Upper lobe of left lung (tissue), 6 donors: Measurements from ENCODE around the gene TCP11. TPM values are rescaled to one million over a fixed set of nuclear protein-coding genes. Genes with fewer than 3 reads are reported as not detected.
A peak's percentile ranks its signal among the peaks of the same experiment; 100 is the strongest.

Source experiments
- ATAC-seq, 2 donors: fragments of 200-7000 bp; cut with Tn5 transposase; one replicate each; pipeline ENCODE4 v1.9.1; 2022; ENCODE audit warnings: mild to moderate bottlenecking in 2 of 2, moderate library complexity in 2 of 2; ENCODE audit not compliant: low FRiP score in 2 of 2
- DNase-seq, 2 donors: peaks; one replicate each; pipeline ENCODE4 v3.0.0-alpha.2; 2019 to 2020
- H3K27ac ChIP-seq, 4 donors: fragments of 200-600 bp; sonication (generic); one replicate each; pipeline ENCODE4 v1.5.1; 2016 to 2019
- H3K27me3 ChIP-seq, 4 donors: fragments of 200-600 bp; sonication (generic); one replicate each; pipeline ENCODE4 v1.5.1; 2017 to 2019
- H3K36me3 ChIP-seq, 4 donors: fragments of 200-600 bp; sonication (generic); one replicate each; pipeline ENCODE4 v1.5.1; 2016 to 2019
- H3K4me1 ChIP-seq, 4 donors: fragments of 200-600 bp; sonication (generic); one replicate each; pipeline ENCODE4 v1.5.1; 2018 to 2019
- H3K4me3 ChIP-seq, 4 donors: fragments of 200-600 bp; sonication (generic); one replicate each; pipeline ENCODE4 v1.5.1; 2017 to 2019; ENCODE audit warnings: mild to moderate bottlenecking in 2 of 4, moderate library complexity in 1 of 4
- H3K9me3 ChIP-seq, 4 donors: fragments of 200-600 bp; sonication (generic); one replicate each; pipeline ENCODE4 v1.5.1; 2018 to 2019
- CTCF ChIP-seq, 6 experiments: fragments of 450-650 bp in 4 of 6; fragments of 200-600 bp in 2 of 6; sonication (generic) in 2 of 6; IDR thresholded peaks; one replicate each; pipeline ENCODE4 v1.5.1; 2016 to 2019; ENCODE audit warnings: antibody characterized with exemption in 6 of 6
- EP300 ChIP-seq, 4 donors: sonication (generic); formaldehyde crosslinking; IDR thresholded peaks; one replicate each; pipeline ENCODE4 v1.5.1; 2017; ENCODE audit warnings: antibody characterized with exemption in 4 of 4, control low read depth in 2 of 4
- POLR2A ChIP-seq, 4 donors: fragments of 450-650 bp; IDR thresholded peaks; one replicate each; pipeline ENCODE4 v1.5.1; 2016 to 2017; ENCODE audit warnings: antibody characterized with exemption in 4 of 4, mild to moderate bottlenecking in 2 of 4
- POLR2AphosphoS5 ChIP-seq, 2 donors: sonication (generic); formaldehyde crosslinking; IDR thresholded peaks; one replicate each; pipeline ENCODE4 v1.5.1; 2017; ENCODE audit warnings: antibody characterized with exemption in 2 of 2
- WGBS, 2 donors: methylation state at CpG; one replicate each; pipeline ENCODE4 v1.1.5; 2017 to 2018; 5-methylcytosine and 5-hydroxymethylcytosine counted together
- small RNA-seq, 4 donors: library from RNA; depleted of rRNA; stranded (forward); fragments of <200 nt; gene quantifications; one replicate each; pipeline ENCODE3, GENCODE V24; 2016
- total RNA-seq, 6 donors: library from RNA; depleted of rRNA in 4 of 6; stranded (reverse); fragments of >200 nt in 4 of 6; gene quantifications; one replicate each; pipeline versions ENCODE4 v1.1.0 to v1.2.1, GENCODE V29; 2016 to 2021
- donor health status: DM: no; HTN: no; CAD: no; lungs with moderate emphysema.
- donor health status: DM: no; HTN: yes; CAD: no; lungs with severe emphysema.

TCP11 gene
- total RNA-seq, 6 donors from 2014 or later, result 0.30 to 0.89 (median 0.46) TPM; not detected in 3

- ATAC-seq (peak in 1 of 2 donors; percentile 30), DNase-seq (no peak)
- H3K4me3 ChIP-seq, result no peak overlapping the region
- H3K27ac ChIP-seq, result no peak overlapping the region
- H3K27me3 ChIP-seq, result no peaks in the 10 kb centered on the region
- H3K4me1 ChIP-seq, result peaks cover 0 to 21% (median 6%) of the 10 kb centered on the region in 4 donors
- H3K9me3 ChIP-seq, result no peaks in the 10 kb centered on the region
- no peak for TF ChIP-seq POLR2AphosphoS5 (IDR thresholded peaks at IDR 0.05)
- no peak for TF ChIP-seq POLR2A (IDR thresholded peaks at IDR 0.05)
- TF ChIP-seq CTCF (IDR thresholded peaks at IDR 0.05), result no peak
- no peak for TF ChIP-seq EP300 (IDR thresholded peaks at IDR 0.05)
- 77 to 87% methylated on average over 9 of the region's 9 CpGs for WGBS, 2 donors
- H3K36me3 ChIP-seq, result peaks cover 6 to 82% (median 43%) of the 10 kb centered on the region in 4 donors
Observed at GRCh38 chr6:35068206-35068605, 72.9 kb downstream of the TCP11 start.

Small RNAs within 50 kb of the gene (small RNA-seq; reads per million reads assigned to genes)
- gene AL138721.1, result 0 reads per million in 4 donors

Other genes with a start within 250 kb of the TCP11 start
- 1 to 10 TPM in 2 of 6 donors, under 1 TPM in 4; under 0.01 to 1.2 (median 0.48) TPM for gene SCUBE3, start 72.6 kb upstream of the TCP11 start, total RNA-seq
- gene ZNF76, start 118.4 kb upstream of the TCP11 start, total RNA-seq, result 100 to 1,000 TPM in 2 of 6 donors, 10 to 100 TPM in 4; 26.8 to 242 (median 38.1) TPM
- gene DEF6, start 156.5 kb upstream of the TCP11 start, total RNA-seq, result 10 to 100 TPM in 5 of 6 donors, 1 to 10 TPM in 1; 10.0 to 39.8 (median 23.4) TPM
- gene PPARD, start 201.2 kb upstream of the TCP11 start, total RNA-seq, result 10 to 100 TPM; 14.8 to 48.2 (median 31.5) TPM